ENCODE measurements around the gene ATRNL1. TPM values are rescaled to one million over a fixed set of nuclear protein-coding genes. Genes with fewer than 3 reads are reported as not detected.

ATRNL1 gene
- polyA plus RNA-seq, 2 of the 4 experiments (the other 2 are of a cell fraction) = 0.13 to 0.34 TPM

DNA sequence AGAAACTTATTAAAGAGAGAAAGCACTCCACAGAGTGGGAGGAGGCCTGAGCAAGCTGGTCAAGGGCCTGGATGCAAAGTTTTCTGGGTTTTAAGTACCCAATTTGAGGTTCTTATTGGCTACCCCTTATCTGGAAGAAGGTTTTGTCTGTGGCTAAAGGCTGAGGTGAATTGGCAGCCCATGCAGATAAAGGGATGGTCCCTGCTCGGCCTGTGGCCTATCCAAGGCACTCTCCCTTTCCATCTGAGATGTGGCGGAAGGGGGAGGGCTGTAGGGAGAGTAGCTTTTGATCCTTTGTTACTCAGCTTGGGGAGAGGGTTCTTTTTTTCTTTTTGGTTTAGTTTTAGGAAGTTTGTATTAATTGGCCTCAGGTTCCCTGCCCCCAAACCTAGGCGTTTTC is 465.1 kb downstream of the ATRNL1 start:
- H3K27ac ChIP-seq = no peak overlapping the region
- TF ChIP-seq CEBPB (IDR thresholded peaks at IDR 0.05) (no peak), POLR2AphosphoS2 (conservative IDR thresholded peaks at IDR 0.05; ENCODE audit: low read length) (no peak), JUNB (IDR thresholded peaks at IDR 0.05) (no peak), KDM1A (IDR thresholded peaks at IDR 0.05; ENCODE audit: low read depth) (no peak), CHD2 (IDR thresholded peaks at IDR 0.05; ENCODE audit: low read length, partially characterized antibody) (no peak), GATA3 (IDR thresholded peaks at IDR 0.05; ENCODE audit: borderline replicate concordance) (no peak), FOSL2 (IDR thresholded peaks at IDR 0.05) (no peak), FOSL2 (CRISPR knock-in tag; IDR thresholded peaks at IDR 0.05) (no peak), NPAS2 (CRISPR knock-in tag; IDR thresholded peaks at IDR 0.05; ENCODE audit: borderline replicate concordance) (no peak), JUN (IDR thresholded peaks at IDR 0.05) (no peak), HEYL (CRISPR knock-in tag; IDR thresholded peaks at IDR 0.05) (no peak), MAFK (IDR thresholded peaks at IDR 0.05; ENCODE audit: partially characterized antibody) (no peak), RARB (CRISPR knock-in tag; IDR thresholded peaks at IDR 0.05) (no peak), NR3C1 (IDR thresholded peaks at IDR 0.05) (no peak), CBX8 (IDR thresholded peaks at IDR 0.05) (no peak), PHF8 (IDR thresholded peaks at IDR 0.05; ENCODE audit: borderline replicate concordance, low read depth) (no peak)
- TF ChIP-seq, protein P1, sequence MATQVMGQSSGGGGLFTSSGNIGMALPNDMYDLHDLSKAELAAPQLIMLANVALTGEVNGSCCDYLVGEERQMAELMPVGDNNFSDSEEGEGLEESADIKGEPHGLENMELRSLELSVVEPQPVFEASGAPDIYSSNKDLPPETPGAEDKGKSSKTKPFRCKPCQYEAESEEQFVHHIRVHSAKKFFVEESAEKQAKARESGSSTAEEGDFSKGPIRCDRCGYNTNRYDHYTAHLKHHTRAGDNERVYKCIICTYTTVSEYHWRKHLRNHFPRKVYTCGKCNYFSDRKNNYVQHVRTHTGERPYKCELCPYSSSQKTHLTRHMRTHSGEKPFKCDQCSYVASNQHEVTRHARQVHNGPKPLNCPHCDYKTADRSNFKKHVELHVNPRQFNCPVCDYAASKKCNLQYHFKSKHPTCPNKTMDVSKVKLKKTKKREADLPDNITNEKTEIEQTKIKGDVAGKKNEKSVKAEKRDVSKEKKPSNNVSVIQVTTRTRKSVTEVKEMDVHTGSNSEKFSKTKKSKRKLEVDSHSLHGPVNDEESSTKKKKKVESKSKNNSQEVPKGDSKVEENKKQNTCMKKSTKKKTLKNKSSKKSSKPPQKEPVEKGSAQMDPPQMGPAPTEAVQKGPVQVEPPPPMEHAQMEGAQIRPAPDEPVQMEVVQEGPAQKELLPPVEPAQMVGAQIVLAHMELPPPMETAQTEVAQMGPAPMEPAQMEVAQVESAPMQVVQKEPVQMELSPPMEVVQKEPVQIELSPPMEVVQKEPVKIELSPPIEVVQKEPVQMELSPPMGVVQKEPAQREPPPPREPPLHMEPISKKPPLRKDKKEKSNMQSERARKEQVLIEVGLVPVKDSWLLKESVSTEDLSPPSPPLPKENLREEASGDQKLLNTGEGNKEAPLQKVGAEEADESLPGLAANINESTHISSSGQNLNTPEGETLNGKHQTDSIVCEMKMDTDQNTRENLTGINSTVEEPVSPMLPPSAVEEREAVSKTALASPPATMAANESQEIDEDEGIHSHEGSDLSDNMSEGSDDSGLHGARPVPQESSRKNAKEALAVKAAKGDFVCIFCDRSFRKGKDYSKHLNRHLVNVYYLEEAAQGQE (IDR thresholded peaks at IDR 0.05) = no peak
- TF ChIP-seq, protein P2, sequence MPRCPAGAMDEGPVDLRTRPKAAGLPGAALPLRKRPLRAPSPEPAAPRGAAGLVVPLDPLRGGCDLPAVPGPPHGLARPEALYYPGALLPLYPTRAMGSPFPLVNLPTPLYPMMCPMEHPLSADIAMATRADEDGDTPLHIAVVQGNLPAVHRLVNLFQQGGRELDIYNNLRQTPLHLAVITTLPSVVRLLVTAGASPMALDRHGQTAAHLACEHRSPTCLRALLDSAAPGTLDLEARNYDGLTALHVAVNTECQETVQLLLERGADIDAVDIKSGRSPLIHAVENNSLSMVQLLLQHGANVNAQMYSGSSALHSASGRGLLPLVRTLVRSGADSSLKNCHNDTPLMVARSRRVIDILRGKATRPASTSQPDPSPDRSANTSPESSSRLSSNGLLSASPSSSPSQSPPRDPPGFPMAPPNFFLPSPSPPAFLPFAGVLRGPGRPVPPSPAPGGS (IDR thresholded peaks at IDR 0.05) = no peak
- H3K9me3 ChIP-seq = no peaks in the 10 kb centered on the region
- CTCF ChIA-PET = interaction anchor here (0.9 kb wide), 1 partner anchor 13 kb away, joined by 4 read pairs; no protein-coding TSS in a partner anchor
- 31% methylated on average over 3 of the region's 3 CpGs for WGBS (ENCODE audit: missing lambda C conversion rate)
- no peaks in the 10 kb centered on the region for H3K4me1 ChIP-seq
- POLR2A ChIA-PET = no interaction called here
- ATAC-seq (no peak), DNase-seq (ENCODE audit: low read depth in 1 of 2, low spot score in 1 of 2) (no peak), FAIRE-seq (no peak)
- no peak overlapping the region for H3K4me3 ChIP-seq
- no peak overlapping the region for H3K4me2 ChIP-seq

DNA sequence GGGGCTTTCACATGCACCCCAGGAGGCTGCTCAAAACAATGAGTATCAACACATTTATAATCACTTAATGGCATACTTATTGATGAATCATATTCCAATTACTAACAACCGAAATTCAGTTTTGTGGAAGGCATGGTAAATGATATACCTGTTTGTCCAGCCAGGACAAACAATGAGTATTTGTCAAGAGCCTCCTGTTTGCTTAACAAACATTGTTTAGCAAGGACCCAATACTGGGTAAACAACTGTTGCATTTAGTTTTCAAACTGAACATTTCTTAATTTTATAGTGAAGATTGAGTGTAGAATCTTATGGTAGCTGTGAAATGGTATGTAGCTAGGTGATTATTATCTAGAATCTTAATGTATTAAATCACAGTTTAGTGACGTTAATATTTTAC is 473.7 kb downstream of the ATRNL1 start:
- Histone ChIP-seq H3K9me3 (no peaks in the 10 kb centered on the region), H3K27ac (no peak overlapping the region), H3K4me2 (0 out of 3 replicates have a peak overlapping the region, but pooled peaks have one; percentile 22), H3K4me3 (no peak overlapping the region), H3K4me1 (no peaks in the 10 kb centered on the region)
- ChIA-PET CTCF (no interaction called here), POLR2A (no interaction called here)
- DNase-seq (ENCODE audit: low read depth in 1 of 2, low spot score in 1 of 2) = no peak
- TF ChIP-seq CHD4 (IDR thresholded peaks at IDR 0.05; ENCODE audit: borderline replicate concordance) (no peak), MAZ (IDR thresholded peaks at IDR 0.05; ENCODE audit: borderline replicate concordance, low read depth, low read length) (no peak), BHLHE40 (IDR thresholded peaks at IDR 0.05; ENCODE audit: low read depth, low read length) (no peak), ZNF302 (CRISPR knock-in tag; IDR thresholded peaks at IDR 0.05) (no peak), NR3C1 (IDR thresholded peaks at IDR 0.05) (no peak), NPAS2 (CRISPR knock-in tag; IDR thresholded peaks at IDR 0.05; ENCODE audit: borderline replicate concordance) (no peak), KDM5A (IDR thresholded peaks at IDR 0.05) (no peak), SREBF2 (IDR thresholded peaks at IDR 0.05) (no peak), CBX8 (IDR thresholded peaks at IDR 0.05) (no peak)
- TF ChIP-seq, protein P3, sequence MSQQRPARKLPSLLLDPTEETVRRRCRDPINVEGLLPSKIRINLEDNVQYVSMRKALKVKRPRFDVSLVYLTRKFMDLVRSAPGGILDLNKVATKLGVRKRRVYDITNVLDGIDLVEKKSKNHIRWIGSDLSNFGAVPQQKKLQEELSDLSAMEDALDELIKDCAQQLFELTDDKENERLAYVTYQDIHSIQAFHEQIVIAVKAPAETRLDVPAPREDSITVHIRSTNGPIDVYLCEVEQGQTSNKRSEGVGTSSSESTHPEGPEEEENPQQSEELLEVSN (IDR thresholded peaks at IDR 0.05; ENCODE audit: borderline replicate concordance, low read depth) = no peak
- TF ChIP-seq, protein P4, sequence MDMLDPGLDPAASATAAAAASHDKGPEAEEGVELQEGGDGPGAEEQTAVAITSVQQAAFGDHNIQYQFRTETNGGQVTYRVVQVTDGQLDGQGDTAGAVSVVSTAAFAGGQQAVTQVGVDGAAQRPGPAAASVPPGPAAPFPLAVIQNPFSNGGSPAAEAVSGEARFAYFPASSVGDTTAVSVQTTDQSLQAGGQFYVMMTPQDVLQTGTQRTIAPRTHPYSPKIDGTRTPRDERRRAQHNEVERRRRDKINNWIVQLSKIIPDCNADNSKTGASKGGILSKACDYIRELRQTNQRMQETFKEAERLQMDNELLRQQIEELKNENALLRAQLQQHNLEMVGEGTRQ (IDR thresholded peaks at IDR 0.05) = no peak
- WGBS (ENCODE audit: missing lambda C conversion rate) = 10% methylated on average over 2 of the region's 2 CpGs
- ATAC-seq = no peak
- no peak for FAIRE-seq

Data from A549 (cell line).